ENCODE data around the gene PIGZ.

GRCh38 chr3:197011780-197012539 is 43.3 kb upstream of the PIGZ start:
- no peak for TF ChIP-seq CTCF (IDR thresholded peaks at IDR 0.05)
- no peak for TF ChIP-seq POLR2A (IDR thresholded peaks at IDR 0.05)
- TF ChIP-seq POLR2AphosphoS5 (IDR thresholded peaks at IDR 0.05; ENCODE audit: insufficient read depth in 1 of 2, low read depth in 1 of 2), result no peak
